ENCODE results near the gene RPL34.

DNA sequence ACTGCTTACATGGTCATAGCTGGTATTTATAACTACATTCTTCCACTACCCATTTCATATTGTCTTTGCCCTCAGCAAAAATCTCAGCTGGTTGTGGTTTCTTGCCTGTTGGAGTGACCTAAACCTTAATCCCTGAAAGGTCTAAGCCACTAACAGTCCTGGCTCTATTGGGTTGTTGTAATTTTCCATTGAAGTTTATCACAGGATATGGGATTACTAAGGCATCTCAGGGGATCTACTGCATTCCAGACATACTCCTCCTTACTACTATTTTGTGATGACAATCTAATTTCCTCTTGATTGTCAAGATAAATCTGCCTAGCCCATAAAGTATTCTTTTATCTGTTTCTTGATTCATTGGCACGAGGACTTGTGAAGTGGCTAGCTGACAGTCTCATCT is 23.9 kb downstream of the RPL34 start:
- peak; percentile 64; the same call in 1 of the 2 replicates for TF ChIP-seq EZH2phosphoT487 (IDR thresholded peaks at IDR 0.05; ENCODE audit: insufficient read depth, low read depth)
- no peak for TF ChIP-seq EZH2 (IDR thresholded peaks at IDR 0.05; ENCODE audit: insufficient read depth, poor library complexity, severe bottlenecking)
